ENCODE measurements around the gene PLXDC2.

- TF ChIP-seq CTCF (IDR thresholded peaks at IDR 0.05) (no peak), EZH2 (IDR thresholded peaks at IDR 0.05; ENCODE audit: borderline replicate concordance, insufficient read depth, low read depth, low read length, poor library complexity, severe bottlenecking) (no peak)
Observed at GRCh38 chr10:20115894-20116293, 299.7 kb downstream of the PLXDC2 start.

All from B cell (primary cell).